K562 (cell line): Measurements from ENCODE around the gene UBE2B. TPM values are rescaled to one million over a fixed set of nuclear protein-coding genes. Genes with fewer than 3 reads are reported as not detected.

Experiments used
- EGR1 ChIP-seq: fragments of 450-650 bp; conservative IDR thresholded peaks from 2 replicates; pipeline ENCODE4 v1.6.1; 2017; ENCODE audit warnings: mild to moderate bottlenecking
- MEF2D ChIP-seq: conservative IDR thresholded peaks from 2 replicates; pipeline ENCODE4 v1.6.1; 2016; ENCODE audit warnings: low read depth, missing genetic modification characterization, missing compliant biosample characterization
- NR2C1 ChIP-seq, 2 experiments: fragments of 450-650 bp; IDR thresholded peaks; 2 replicates each; pipeline ENCODE4 v1.6.1; 2017; ENCODE audit warnings: mild to moderate bottlenecking in 2 of 2, antibody characterized with exemption in 1 of 2, inconsistent platforms in 1 of 2, missing compliant biosample characterization in 1 of 2, missing genetic modification characterization in 1 of 2
- PHF8 ChIP-seq: fragments of 200-600 bp; sonication (generic); IDR thresholded peaks from 2 replicates; pipeline ENCODE4 v1.6.1; 2012; ENCODE audit warnings: mixed run types, mild to moderate bottlenecking, inconsistent platforms, low read length, moderate library complexity, borderline replicate concordance
- SAFB2 ChIP-seq: fragments of 200-400 bp; formaldehyde crosslinking; IDR thresholded peaks from 2 replicates; pipeline ENCODE4 v1.6.1; 2018; ENCODE audit warnings: borderline replicate concordance, low read length, low read depth, moderate library complexity; ENCODE audit not compliant: severe bottlenecking
- TFAM ChIP-seq: fragments of 250-450 bp; sonication (Bioruptor Pico); conservative IDR thresholded peaks from 2 replicates; pipeline ENCODE4 v1.5.0; 2021; ENCODE audit warnings: mild to moderate bottlenecking, moderate library complexity
- ZNF239 ChIP-seq: fragments of 250-450 bp; sonication (Bioruptor Pico); IDR thresholded peaks from 2 replicates; pipeline ENCODE4 v1.4.0; 2020; ENCODE audit warnings: mild to moderate bottlenecking
- polyA plus RNA-seq, 8 experiments: library from polyadenylated mRNA; depleted of rRNA in 4 of 8; stranded (reverse) in 5 of 8; unstranded in 3 of 8; fragments of >200 nt; fragmentation: Nextera tagmentation in 2 of 8; fragmentation: Illumina TruSeq in 1 of 8; extraction: Ambion mirVana in 2 of 8; extraction: Trizol in 1 of 8; gene quantifications; 2 replicates each; pipeline versions ENCODE4 v1.2.1 to v1.2.3, GENCODE V29; 2011 to 2014; ENCODE audit warnings: inconsistent platforms in 1 of 8, missing spikeins in 1 of 8
- total RNA-seq, 7 experiments: library from RNA; depleted of rRNA in 6 of 7; stranded (reverse); fragments of >200 nt in 6 of 7; fragmentation: Illumina TruSeq in 2 of 7; extraction: Trizol in 2 of 7; gene quantifications; 2 replicates each; pipeline versions ENCODE4 v1.2.1 to v1.2.3, GENCODE V29; 2011 to 2021; ENCODE audit warnings: low replicate concordance in 1 of 7
- TF ChIP-seq, protein P1 (sequence below): fragments of 150-350 bp; conservative IDR thresholded peaks from 2 replicates; pipeline ENCODE4 v1.6.1; 2014; ENCODE audit warnings: low read length
- TF ChIP-seq, protein P2 (sequence below): sonication (generic); formaldehyde crosslinking; IDR thresholded peaks from 2 replicates; pipeline ENCODE4 v1.8.0; 2023; ENCODE audit warnings: mild to moderate bottlenecking, missing genetic modification reagents
- TF ChIP-seq, protein P3 (sequence below): fragments of 450-650 bp; conservative IDR thresholded peaks from 2 replicates; pipeline ENCODE4 v1.6.1; 2016; ENCODE audit warnings: missing genetic modification characterization, low read depth, mild to moderate bottlenecking, missing compliant biosample characterization, moderate library complexity
- TF ChIP-seq, protein P4 (sequence below): fragments of 250-450 bp; sonication (Bioruptor Pico); IDR thresholded peaks from 2 replicates; pipeline ENCODE4 v1.8.0; 2022; ENCODE audit warnings: inconsistent platforms, mild to moderate bottlenecking, moderate library complexity, borderline replicate concordance
- TF ChIP-seq, protein P5 (sequence below): fragments of 250-450 bp; sonication (Bioruptor Pico); IDR thresholded peaks from 2 replicates; pipeline ENCODE4 v1.5.0; 2021; ENCODE audit warnings: mild to moderate bottlenecking, moderate library complexity

Gene UBE2B
- total and polyA plus RNA-seq, 9 of the 15 experiments (the other 6 are each of a cell fraction or from before 2014, with no cell fraction given) = 13.1 to 198 (median 75.5) TPM

DNA sequence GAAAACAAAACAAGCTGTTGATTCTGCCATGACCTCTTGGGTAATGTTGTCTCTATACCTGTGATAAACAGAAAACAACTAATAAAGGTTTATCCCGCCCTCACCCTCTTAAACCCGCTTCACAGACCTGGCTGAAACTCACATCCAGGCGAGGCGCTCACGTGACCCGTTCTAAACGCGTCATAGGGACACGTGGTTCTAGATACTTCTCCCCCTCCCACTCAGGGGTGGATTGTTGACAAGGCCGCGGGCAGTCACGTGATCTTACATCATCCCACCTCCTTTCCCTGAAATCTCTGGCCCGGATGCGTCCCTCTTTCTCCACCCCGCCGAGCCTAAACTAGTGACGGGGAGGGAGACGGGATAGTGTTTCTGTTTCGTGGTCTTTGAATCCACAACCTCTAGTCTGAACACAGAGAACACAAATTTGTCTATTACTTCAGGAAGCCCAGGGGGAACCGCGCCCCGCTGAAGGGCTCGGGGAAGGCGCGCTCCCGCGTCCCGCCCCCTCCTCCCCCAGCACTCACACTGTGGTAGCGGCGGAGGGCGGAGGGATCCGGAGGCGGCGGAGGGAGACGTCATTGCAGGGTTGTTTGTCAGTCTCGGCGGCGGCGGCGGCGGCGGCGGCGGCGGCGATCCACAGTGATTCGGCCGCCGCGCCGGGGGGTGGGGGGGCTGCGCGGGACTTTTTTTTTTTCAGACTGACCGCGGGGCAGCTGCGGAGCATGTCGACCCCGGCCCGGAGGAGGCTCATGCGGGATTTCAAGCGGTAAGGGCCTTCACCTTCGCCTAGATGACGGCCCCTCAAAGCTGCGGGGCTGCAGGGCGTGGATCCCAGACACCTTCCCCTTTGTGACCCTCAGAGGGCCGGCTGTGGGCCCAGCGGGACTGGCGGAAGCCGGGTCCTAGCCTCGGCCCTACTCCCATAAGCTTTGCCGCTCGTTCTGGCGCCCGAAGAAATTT, at the start of gene UBE2B (continued):
- TF ChIP-seq TFAM (CRISPR knock-in tag) (no peak), EGR1 (peak; percentile 97), ZNF239 (CRISPR knock-in tag) (no peak), SAFB2 (no peak), NR2C1 (IDR thresholded peaks at IDR 0.05) (peak; percentile 87), NR2C1 (tag; IDR thresholded peaks at IDR 0.05) (peak; percentile 46; the same call in 1 of the 2 replicates), MEF2D (tag) (peak; percentile 64; the same call in 1 of the 2 replicates), PHF8 (peak; percentile 79)
- TF ChIP-seq, protein P1, sequence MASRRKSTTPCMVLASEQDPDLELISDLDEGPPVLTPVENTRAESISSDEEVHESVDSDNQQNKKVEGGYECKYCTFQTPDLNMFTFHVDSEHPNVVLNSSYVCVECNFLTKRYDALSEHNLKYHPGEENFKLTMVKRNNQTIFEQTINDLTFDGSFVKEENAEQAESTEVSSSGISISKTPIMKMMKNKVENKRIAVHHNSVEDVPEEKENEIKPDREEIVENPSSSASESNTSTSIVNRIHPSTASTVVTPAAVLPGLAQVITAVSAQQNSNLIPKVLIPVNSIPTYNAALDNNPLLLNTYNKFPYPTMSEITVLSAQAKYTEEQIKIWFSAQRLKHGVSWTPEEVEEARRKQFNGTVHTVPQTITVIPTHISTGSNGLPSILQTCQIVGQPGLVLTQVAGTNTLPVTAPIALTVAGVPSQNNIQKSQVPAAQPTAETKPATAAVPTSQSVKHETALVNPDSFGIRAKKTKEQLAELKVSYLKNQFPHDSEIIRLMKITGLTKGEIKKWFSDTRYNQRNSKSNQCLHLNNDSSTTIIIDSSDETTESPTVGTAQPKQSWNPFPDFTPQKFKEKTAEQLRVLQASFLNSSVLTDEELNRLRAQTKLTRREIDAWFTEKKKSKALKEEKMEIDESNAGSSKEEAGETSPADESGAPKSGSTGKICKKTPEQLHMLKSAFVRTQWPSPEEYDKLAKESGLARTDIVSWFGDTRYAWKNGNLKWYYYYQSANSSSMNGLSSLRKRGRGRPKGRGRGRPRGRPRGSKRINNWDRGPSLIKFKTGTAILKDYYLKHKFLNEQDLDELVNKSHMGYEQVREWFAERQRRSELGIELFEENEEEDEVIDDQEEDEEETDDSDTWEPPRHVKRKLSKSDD = no peak
- TF ChIP-seq, protein P2, sequence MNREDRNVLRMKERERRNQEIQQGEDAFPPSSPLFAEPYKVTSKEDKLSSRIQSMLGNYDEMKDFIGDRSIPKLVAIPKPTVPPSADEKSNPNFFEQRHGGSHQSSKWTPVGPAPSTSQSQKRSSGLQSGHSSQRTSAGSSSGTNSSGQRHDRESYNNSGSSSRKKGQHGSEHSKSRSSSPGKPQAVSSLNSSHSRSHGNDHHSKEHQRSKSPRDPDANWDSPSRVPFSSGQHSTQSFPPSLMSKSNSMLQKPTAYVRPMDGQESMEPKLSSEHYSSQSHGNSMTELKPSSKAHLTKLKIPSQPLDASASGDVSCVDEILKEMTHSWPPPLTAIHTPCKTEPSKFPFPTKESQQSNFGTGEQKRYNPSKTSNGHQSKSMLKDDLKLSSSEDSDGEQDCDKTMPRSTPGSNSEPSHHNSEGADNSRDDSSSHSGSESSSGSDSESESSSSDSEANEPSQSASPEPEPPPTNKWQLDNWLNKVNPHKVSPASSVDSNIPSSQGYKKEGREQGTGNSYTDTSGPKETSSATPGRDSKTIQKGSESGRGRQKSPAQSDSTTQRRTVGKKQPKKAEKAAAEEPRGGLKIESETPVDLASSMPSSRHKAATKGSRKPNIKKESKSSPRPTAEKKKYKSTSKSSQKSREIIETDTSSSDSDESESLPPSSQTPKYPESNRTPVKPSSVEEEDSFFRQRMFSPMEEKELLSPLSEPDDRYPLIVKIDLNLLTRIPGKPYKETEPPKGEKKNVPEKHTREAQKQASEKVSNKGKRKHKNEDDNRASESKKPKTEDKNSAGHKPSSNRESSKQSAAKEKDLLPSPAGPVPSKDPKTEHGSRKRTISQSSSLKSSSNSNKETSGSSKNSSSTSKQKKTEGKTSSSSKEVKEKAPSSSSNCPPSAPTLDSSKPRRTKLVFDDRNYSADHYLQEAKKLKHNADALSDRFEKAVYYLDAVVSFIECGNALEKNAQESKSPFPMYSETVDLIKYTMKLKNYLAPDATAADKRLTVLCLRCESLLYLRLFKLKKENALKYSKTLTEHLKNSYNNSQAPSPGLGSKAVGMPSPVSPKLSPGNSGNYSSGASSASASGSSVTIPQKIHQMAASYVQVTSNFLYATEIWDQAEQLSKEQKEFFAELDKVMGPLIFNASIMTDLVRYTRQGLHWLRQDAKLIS (CRISPR knock-in tag) = peak; percentile 89; the same call in 1 of the 2 replicates
- TF ChIP-seq, protein P3, sequence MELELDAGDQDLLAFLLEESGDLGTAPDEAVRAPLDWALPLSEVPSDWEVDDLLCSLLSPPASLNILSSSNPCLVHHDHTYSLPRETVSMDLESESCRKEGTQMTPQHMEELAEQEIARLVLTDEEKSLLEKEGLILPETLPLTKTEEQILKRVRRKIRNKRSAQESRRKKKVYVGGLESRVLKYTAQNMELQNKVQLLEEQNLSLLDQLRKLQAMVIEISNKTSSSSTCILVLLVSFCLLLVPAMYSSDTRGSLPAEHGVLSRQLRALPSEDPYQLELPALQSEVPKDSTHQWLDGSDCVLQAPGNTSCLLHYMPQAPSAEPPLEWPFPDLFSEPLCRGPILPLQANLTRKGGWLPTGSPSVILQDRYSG (tag) = no peak
- TF ChIP-seq, protein P4, sequence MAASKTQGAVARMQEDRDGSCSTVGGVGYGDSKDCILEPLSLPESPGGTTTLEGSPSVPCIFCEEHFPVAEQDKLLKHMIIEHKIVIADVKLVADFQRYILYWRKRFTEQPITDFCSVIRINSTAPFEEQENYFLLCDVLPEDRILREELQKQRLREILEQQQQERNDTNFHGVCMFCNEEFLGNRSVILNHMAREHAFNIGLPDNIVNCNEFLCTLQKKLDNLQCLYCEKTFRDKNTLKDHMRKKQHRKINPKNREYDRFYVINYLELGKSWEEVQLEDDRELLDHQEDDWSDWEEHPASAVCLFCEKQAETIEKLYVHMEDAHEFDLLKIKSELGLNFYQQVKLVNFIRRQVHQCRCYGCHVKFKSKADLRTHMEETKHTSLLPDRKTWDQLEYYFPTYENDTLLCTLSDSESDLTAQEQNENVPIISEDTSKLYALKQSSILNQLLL (CRISPR knock-in tag) = no peak
- TF ChIP-seq, protein P5, sequence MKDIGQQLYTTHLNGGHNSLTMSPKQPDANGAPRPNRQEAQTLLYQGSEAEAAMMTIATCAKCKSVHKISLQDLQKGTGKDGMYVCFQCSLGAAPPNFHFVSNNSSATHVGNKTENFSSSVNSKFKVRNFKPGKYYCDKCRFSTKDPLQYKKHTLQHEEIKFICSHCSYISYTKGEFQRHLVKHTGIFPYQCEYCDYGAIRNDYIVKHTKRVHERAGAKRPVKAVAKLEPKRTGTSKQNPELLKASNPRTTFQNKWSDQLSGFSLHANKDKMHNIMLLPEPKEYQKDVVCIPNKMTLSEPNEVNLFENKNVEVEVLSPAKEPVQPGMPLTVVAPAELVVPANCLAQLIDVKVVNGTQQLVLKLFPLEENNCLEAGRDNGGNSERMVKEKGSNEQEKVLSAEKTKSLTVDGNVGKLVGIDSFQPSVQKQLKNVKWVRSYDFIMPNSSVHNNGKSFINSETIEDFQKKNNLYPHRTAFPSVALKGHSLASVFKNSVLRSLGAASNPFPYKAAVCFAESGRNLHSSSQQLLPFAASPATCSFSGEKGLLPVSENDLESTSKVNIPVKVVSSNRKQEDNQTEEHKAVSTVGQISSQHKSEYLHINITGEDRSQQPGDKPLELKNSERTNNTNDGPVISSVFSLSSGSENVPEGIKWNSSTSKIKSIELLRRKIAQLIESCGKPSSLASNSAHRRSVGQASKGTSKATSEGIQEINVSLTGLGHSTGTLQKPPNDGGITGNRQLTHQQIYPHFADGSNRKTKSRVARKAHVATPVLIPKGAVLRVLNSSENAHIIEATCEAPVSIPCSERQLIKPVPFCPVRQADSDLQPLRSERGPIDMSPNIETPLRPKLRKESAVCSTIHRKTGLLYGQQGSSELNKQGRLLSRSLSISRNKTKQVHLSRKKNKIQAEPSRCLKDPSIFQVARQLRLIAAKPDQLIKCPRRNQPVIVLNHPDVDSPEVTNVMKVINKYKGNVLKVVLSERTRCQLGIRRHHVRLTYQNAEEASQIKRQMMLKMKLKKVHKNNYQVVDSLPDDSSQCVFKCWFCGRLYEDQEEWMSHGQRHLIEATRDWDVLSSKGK (CRISPR knock-in tag) = no peak
